Ovary (tissue), 9 donors: ENCODE results near the gene SPRY4. TPM values are rescaled to one million over a fixed set of nuclear protein-coding genes. Genes with fewer than 3 reads are reported as not detected.

Experiments
- DNase-seq, 5 donors: peaks; one replicate each; pipeline ENCODE4 v3.0.0-alpha.2; 2019 to 2020
- H3K27ac ChIP-seq, 2 donors: fragments of 200-600 bp; one replicate each; pipeline versions ENCODE4 v1.5.1 to v1.8.0; 2019 to 2022
- H3K27me3 ChIP-seq: fragments of 200-600 bp; one replicate; pipeline ENCODE4 v1.8.0; 2022
- H3K36me3 ChIP-seq: fragments of 200-600 bp; sonication (generic); one replicate; pipeline ENCODE4 v1.5.1; 2019
- H3K4me1 ChIP-seq: one replicate; pipeline ENCODE4 v1.8.1; 2013; ENCODE audit warnings: mild to moderate bottlenecking, moderate library complexity; ENCODE audit not compliant: insufficient read depth
- H3K4me3 ChIP-seq: fragments of 200-600 bp; sonication (generic); one replicate; pipeline ENCODE4 v1.5.1; 2017
- H3K9me3 ChIP-seq, 2 donors: fragments of 200-600 bp in 1 of 2; sonication (generic) in 1 of 2; one replicate each; pipeline versions ENCODE4 v1.5.1 to v1.8.1; 2013 to 2019; ENCODE audit warnings: mild to moderate bottlenecking in 1 of 2, moderate library complexity in 1 of 2
- EP300 ChIP-seq: sonication (generic); formaldehyde crosslinking; IDR thresholded peaks from one replicate; pipeline ENCODE4 v1.6.1; 2017; ENCODE audit warnings: antibody characterized with exemption
- POLR2A ChIP-seq: fragments of 450-650 bp; IDR thresholded peaks from one replicate; pipeline ENCODE4 v1.6.1; 2017; ENCODE audit warnings: antibody characterized with exemption, mild to moderate bottlenecking, moderate library complexity
- WGBS, 3 donors: extraction: QIAGEN DNeasy Blood & Tissue Kit in 1 of 3; methylation state at CpG; one replicate each; pipeline versions ENCODE4 v1.1.5 to v1.1.7; 2013 to 2017; 5-methylcytosine and 5-hydroxymethylcytosine counted together
- intact Hi-C, 4 donors: fragments of 100-400 bp; cut with DNase I; formaldehyde crosslinking; loops; one replicate each; pipeline versions ENCODE4 v1.11.0 to v1.15.1; 2022 to 2023
- polyA plus RNA-seq, 2 donors: library from polyadenylated mRNA; stranded (reverse); fragments of 200-250 nt in 1 of 2; fragments of 350-450 nt in 1 of 2; fragmentation: Illumina TruSeq in 1 of 2; extraction: RNeasy Lipid Tissue Mini Kit (QIAGEN cat#74804) in 1 of 2; gene quantifications; one replicate each; pipeline ENCODE4 v1.2.3, GENCODE V29; 2013 to 2014
- total RNA-seq, 7 donors: library from RNA; depleted of rRNA in 2 of 7; stranded (reverse); fragments of >200 nt in 2 of 7; fragmentation: NEBNext Ultra II Directional in 3 of 7; extraction: Animal tissue kit (Norgen Biotek cat#: 25700) in 3 of 7; gene quantifications; one replicate each; pipeline versions ENCODE4 v1.1.0 to v1.2.4, GENCODE V29; 2016 to 2023
- TF ChIP-seq, protein P1 (sequence below), 3 donors: fragments of 450-650 bp in 2 of 3; fragments of 200-600 bp in 1 of 3; IDR thresholded peaks; one replicate each; pipeline versions ENCODE4 v1.5.1 to v1.8.0; 2016 to 2022; ENCODE audit warnings: antibody characterized with exemption in 3 of 3, mild to moderate bottlenecking in 1 of 3
- donor health status: DM: no; HTN: no; CAD: no; lungs with moderate emphysema.
- donor health status: DM: no; HTN: no; CAD: no.
- donor health status: Bipolar disorder and iron deficiency.
- donor health status: DM: yes; HTN: yes; CAD: no.
- donor health status: DM: no; HTN: no; CAD: no.
- donor health status: DM: yes; HTN: yes; CAD: no.

SPRY4 gene
- total and polyA plus RNA-seq, 9 donors, result 1.9 to 15.9 (median 5.5) TPM

DNA sequence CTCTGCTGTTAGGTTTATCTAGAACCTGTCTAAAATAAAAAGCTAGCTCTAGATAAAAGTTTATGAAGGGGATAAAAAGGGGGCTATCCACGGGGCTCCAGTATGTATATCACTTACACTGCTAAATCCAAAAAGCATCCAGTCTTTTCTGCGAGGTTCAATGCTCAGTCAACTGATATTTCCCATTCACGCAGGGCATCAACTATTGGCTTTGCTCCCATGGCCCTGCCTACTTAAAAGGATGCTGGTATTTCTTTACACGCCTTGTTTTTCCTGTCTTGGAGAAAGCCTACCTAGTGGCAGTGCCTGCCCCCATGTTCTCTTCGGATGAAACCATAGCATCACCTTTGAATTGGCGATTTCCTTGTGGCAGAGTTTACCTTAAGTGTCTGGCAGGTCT lies 8.1 kb downstream of the SPRY4 start:
- DNase-seq, result no peak
- TF ChIP-seq POLR2A (no peak), EP300 (no peak)
- TF ChIP-seq, protein P1, sequence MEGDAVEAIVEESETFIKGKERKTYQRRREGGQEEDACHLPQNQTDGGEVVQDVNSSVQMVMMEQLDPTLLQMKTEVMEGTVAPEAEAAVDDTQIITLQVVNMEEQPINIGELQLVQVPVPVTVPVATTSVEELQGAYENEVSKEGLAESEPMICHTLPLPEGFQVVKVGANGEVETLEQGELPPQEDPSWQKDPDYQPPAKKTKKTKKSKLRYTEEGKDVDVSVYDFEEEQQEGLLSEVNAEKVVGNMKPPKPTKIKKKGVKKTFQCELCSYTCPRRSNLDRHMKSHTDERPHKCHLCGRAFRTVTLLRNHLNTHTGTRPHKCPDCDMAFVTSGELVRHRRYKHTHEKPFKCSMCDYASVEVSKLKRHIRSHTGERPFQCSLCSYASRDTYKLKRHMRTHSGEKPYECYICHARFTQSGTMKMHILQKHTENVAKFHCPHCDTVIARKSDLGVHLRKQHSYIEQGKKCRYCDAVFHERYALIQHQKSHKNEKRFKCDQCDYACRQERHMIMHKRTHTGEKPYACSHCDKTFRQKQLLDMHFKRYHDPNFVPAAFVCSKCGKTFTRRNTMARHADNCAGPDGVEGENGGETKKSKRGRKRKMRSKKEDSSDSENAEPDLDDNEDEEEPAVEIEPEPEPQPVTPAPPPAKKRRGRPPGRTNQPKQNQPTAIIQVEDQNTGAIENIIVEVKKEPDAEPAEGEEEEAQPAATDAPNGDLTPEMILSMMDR (IDR thresholded peaks at IDR 0.05), result no peak
- Histone ChIP-seq H3K9me3 (no peaks in the 10 kb centered on the region), H3K4me1 (no peaks in the 10 kb centered on the region), H3K4me3 (no peak overlapping the region), H3K36me3 (no peaks in the 10 kb centered on the region), H3K27me3 (no peaks in the 10 kb centered on the region), H3K27ac (no peak overlapping the region)
- WGBS, 3 donors, result 82 to 84% (median 83%) methylated on average over 6 of the region's 6 CpGs
- intact Hi-C loops, result no loop called here

GRCh38 chr5:142316051-142316450 lies 8.8 kb downstream of the SPRY4 start:
- no peaks in the 10 kb centered on the region for H3K4me1 ChIP-seq

GRCh38 chr5:142315096-142315900 lies 9.5 kb downstream of the SPRY4 start:
- DNase-seq, result no peak
- TF ChIP-seq, protein P1 (IDR thresholded peaks at IDR 0.05), result no peak
- no peak for TF ChIP-seq EP300
- no peak for TF ChIP-seq POLR2A
- intact Hi-C loops, result no loop called here
- 92 to 94% (median 92%) methylated on average over 6 of the region's 6 CpGs for WGBS, 3 donors
- no peak overlapping the region for H3K4me3 ChIP-seq
- H3K27me3 ChIP-seq, result no peaks in the 10 kb centered on the region
- H3K27ac ChIP-seq, result no peak overlapping the region
- no peaks in the 10 kb centered on the region for H3K9me3 ChIP-seq
- no peaks in the 10 kb centered on the region for H3K4me1 ChIP-seq
- H3K36me3 ChIP-seq, result no peaks in the 10 kb centered on the region

More at GRCh38 chr5:142316051-142316450, 8.8 kb downstream of the SPRY4 start:
- TF ChIP-seq EP300 (no peak), POLR2A (no peak)
- TF ChIP-seq, protein P1 (IDR thresholded peaks at IDR 0.05), result no peak
- Histone ChIP-seq H3K9me3 (no peaks in the 10 kb centered on the region), H3K4me3 (no peak overlapping the region), H3K27me3 (no peaks in the 10 kb centered on the region), H3K27ac (no peak overlapping the region), H3K36me3 (no peaks in the 10 kb centered on the region)
- intact Hi-C loops, result no loop called here
- 16 to 25% (median 23%) methylated on average over 4 of the region's 4 CpGs for WGBS, 3 donors
- no peak for DNase-seq

DNA sequence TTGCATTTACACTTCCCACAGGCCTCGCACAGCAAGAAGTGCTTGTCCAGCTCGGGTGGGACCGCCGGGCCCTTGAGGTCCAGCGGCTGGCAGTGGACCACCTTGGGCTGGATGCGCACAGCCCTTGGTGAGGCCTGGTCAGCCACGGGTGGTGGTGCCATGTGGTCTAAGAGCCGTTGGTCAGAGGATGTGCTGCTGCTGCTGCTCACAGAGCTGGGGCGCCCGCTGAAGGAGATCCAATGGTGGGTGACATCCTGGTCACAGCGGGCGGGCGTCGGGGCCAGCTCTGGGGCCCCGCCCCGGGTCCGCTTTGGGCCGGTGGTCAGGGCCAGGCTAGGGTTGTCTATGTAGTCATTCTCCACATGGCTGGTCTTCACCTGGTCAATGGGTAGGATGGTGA lies 10.2 kb downstream of the SPRY4 start:
- H3K36me3 ChIP-seq, result no peaks in the 10 kb centered on the region
- no peak for DNase-seq
- no peaks in the 10 kb centered on the region for H3K9me3 ChIP-seq
- intact Hi-C loops, result no loop called here
- H3K27me3 ChIP-seq, result no peaks in the 10 kb centered on the region
- H3K27ac ChIP-seq, result no peak overlapping the region
- no peak overlapping the region for H3K4me3 ChIP-seq
- TF ChIP-seq POLR2A (no peak), EP300 (no peak)
- TF ChIP-seq, protein P1 (IDR thresholded peaks at IDR 0.05), result no peak
- H3K4me1 ChIP-seq, result no peaks in the 10 kb centered on the region
- 87 to 95% (median 93%) methylated on average over 17 to 18 of the region's 18 CpGs for WGBS, 3 donors
